HepG2 (cell line): ENCODE measurements around the gene ATP5PB. TPM values are rescaled to one million over a fixed set of nuclear protein-coding genes. Genes with fewer than 3 reads are reported as not detected.

Source experiments
- ATAC-seq: fragments of 200-7000 bp; cut with Tn5 transposase; 3 replicates; pipeline ENCODE4 v1.9.1; 2020; ENCODE audit warnings: mild to moderate bottlenecking, moderate library complexity
- BruUV-seq: library from RNA; stranded (reverse); fragments of 400-500 nt; replicated peaks from 2 replicates; lab custom pipeline; 2021; lab: Mats Ljungman, UMichigan
- CTCF ChIA-PET: fragments of 300-600 bp; formaldehyde crosslinking; extraction: SDS; loops from one replicate; lab custom pipeline; 2021; ENCODE audit warnings: low total read pairs, inconsistent platforms, low intra/inter-chr PET ratio; lab: Yijun Ruan, JAX
- POLR2A ChIA-PET: fragments of 350-600 bp; sonication (Branson Sonifier 250); formaldehyde crosslinking; loops from one replicate; lab custom pipeline; 2020; ENCODE audit warnings: antibody characterized with exemption, inconsistent platforms; lab: Yijun Ruan, JAX
- DNase-seq: peaks from one replicate; pipeline ENCODE4 v3.0.0-alpha.2; 2015; ENCODE audit warnings: low spot score
- FAIRE-seq: peaks from 3 replicates; lab custom pipeline; 2011; peaks lifted over from hg19 to GRCh38; lab: Jason Lieb, UNC
- H2AFZ ChIP-seq: one replicate; pipeline ENCODE4 v1.6.1; 2011; ENCODE audit warnings: low read length, inconsistent platforms
- H3K27ac ChIP-seq: fragments of 300-600 bp; 3 replicates; pipeline ENCODE4 v1.8.0; 2011; ENCODE audit warnings: mixed run types, mild to moderate bottlenecking, mixed read lengths, low read length, inconsistent platforms; ENCODE audit not compliant: insufficient read depth; ENCODE audit errors: extremely low read length
- H3K27me3 ChIP-seq, 2 experiments: fragments of 200-600 bp in 1 of 2; 2 replicates in 1 of 2; 3 replicates in 1 of 2; pipeline versions ENCODE4 v1.6.0 to v1.8.0; 2011; ENCODE audit warnings: low read length in 2 of 2, mild to moderate bottlenecking in 2 of 2, moderate library complexity in 2 of 2, inconsistent platforms in 1 of 2; ENCODE audit not compliant: insufficient read depth in 2 of 2, control insufficient read depth in 1 of 2
- H3K36me3 ChIP-seq, 2 experiments: fragments of 200-600 bp in 1 of 2; replicated peaks in 1 of 2; 2 replicates in 1 of 2; 3 replicates in 1 of 2; pipeline versions ENCODE4 v1.5.1 to v1.8.0; 2011; ENCODE audit warnings: low read length in 2 of 2, inconsistent platforms in 1 of 2; ENCODE audit not compliant: insufficient read depth in 2 of 2, control insufficient read depth in 1 of 2
- H3K4me1 ChIP-seq: 2 replicates; pipeline ENCODE4 v1.5.1; 2012; ENCODE audit warnings: low read length, inconsistent platforms; ENCODE audit not compliant: insufficient read depth
- H3K4me2 ChIP-seq: 2 replicates; pipeline ENCODE4 v1.6.0; 2011; ENCODE audit warnings: low read depth, low read length, inconsistent platforms
- H3K4me3 ChIP-seq, 3 experiments: fragments of 200-600 bp in 1 of 3; sonication (generic), shearing (Covaris generic) in 1 of 3; replicated peaks in 1 of 3; 2 replicates each; pipeline ENCODE4 v1.5.1; 2011 to 2016; ENCODE audit warnings: low read length in 3 of 3, inconsistent platforms in 2 of 3, low read depth in 2 of 3, mild to moderate bottlenecking in 2 of 3, control low read depth in 1 of 3, mixed read lengths in 1 of 3; ENCODE audit not compliant: insufficient read depth in 1 of 3
- H3K79me2 ChIP-seq: one replicate; pipeline ENCODE4 v1.6.1; 2011; ENCODE audit warnings: low read length, inconsistent platforms; ENCODE audit not compliant: insufficient read depth
- H3K9ac ChIP-seq: 2 replicates; pipeline ENCODE4 v1.6.0; 2011; ENCODE audit warnings: mild to moderate bottlenecking, low read depth, low read length, inconsistent platforms; ENCODE audit not compliant: insufficient read depth
- H3K9me3 ChIP-seq: 2 replicates; pipeline ENCODE4 v1.5.1; 2012; ENCODE audit warnings: mild to moderate bottlenecking, low read length
- H4K20me1 ChIP-seq: 2 replicates; pipeline ENCODE4 v1.6.0; 2011; ENCODE audit warnings: inconsistent platforms, mild to moderate bottlenecking, low read length, moderate library complexity; ENCODE audit not compliant: insufficient read depth
- CEBPB ChIP-seq: IDR thresholded peaks from 2 replicates; pipeline ENCODE4 v1.6.1; 2011; ENCODE audit warnings: low read depth, low read length, improper control_type of control experiment, borderline replicate concordance
- HMG20A ChIP-seq: IDR thresholded peaks from 2 replicates; pipeline ENCODE4 v1.6.1; 2016; ENCODE audit warnings: borderline replicate concordance
- MAFF ChIP-seq: IDR thresholded peaks from 2 replicates; pipeline ENCODE4 v1.6.1; 2011; ENCODE audit warnings: low read depth, low read length, improper control_type of control experiment
- MAFK ChIP-seq, 2 experiments: IDR thresholded peaks in 1 of 2; conservative IDR thresholded peaks in 1 of 2; 2 replicates each; pipeline ENCODE4 v1.6.1; 2011; ENCODE audit warnings: improper control_type of control experiment in 2 of 2, low read length in 2 of 2
- NFRKB ChIP-seq: fragments of 450-650 bp; IDR thresholded peaks from 2 replicates; pipeline ENCODE4 v1.6.1; 2017
- SALL2 ChIP-seq: sonication (generic); formaldehyde crosslinking; IDR thresholded peaks from 2 replicates; pipeline ENCODE4 v1.8.1; 2023; ENCODE audit warnings: mild to moderate bottlenecking, missing genetic modification reagents, inconsistent platforms
- TCF7L2 ChIP-seq: IDR thresholded peaks from 2 replicates; pipeline ENCODE4 v1.6.1; 2011; ENCODE audit warnings: mild to moderate bottlenecking, low read depth, low read length, moderate library complexity
- U2AF1 ChIP-seq: fragments of 200-400 bp; formaldehyde crosslinking; optimal IDR thresholded peaks from 2 replicates; pipeline ENCODE3; 2017; ENCODE audit warnings: mild to moderate bottlenecking, low read depth, low read length
- ZNF7 ChIP-seq: IDR thresholded peaks from 2 replicates; pipeline ENCODE4 v1.6.1; 2016; ENCODE audit warnings: missing biosample characterization, missing genetic modification reagents
- WGBS: methylation state at CpG from one replicate; pipeline ENCODE4 v1.1.6; 2017; ENCODE audit warnings: low lambda C conversion rate; 5-methylcytosine and 5-hydroxymethylcytosine counted together
- in situ Hi-C: cut with HindIII; loops from 2 replicates; pipeline ENCODE4 v1.10.0; 2017; ENCODE audit warnings: low pct_unique_long_range_greater_than_20kb; ENCODE audit not compliant: extremely low pct_ligation_motif_present
- intact Hi-C: fragments of 100-400 bp; cut with micrococcal nuclease; formaldehyde crosslinking; loops from one replicate; pipeline ENCODE4 v1.10.0; 2022; ENCODE audit not compliant: unreplicated experiment
- polyA plus RNA-seq, 8 experiments: library from polyadenylated mRNA; depleted of rRNA in 3 of 8; stranded (reverse) in 7 of 8; unstranded in 1 of 8; fragments of >200 nt; fragmentation: Illumina TruSeq in 4 of 8; extraction: Trizol in 4 of 8; gene quantifications; 2 replicates each; pipeline versions ENCODE4 v1.2.1 to v1.2.3, GENCODE V29; 2011 to 2016; ENCODE audit warnings: low read depth in 4 of 8, missing spikeins in 1 of 8, mixed read lengths in 1 of 8; ENCODE audit not compliant: insufficient read depth in 1 of 8
- total RNA-seq, 5 experiments: library from RNA; depleted of rRNA; stranded (reverse); fragments of >200 nt; fragmentation: Illumina TruSeq; extraction: Trizol; gene quantifications; 2 replicates each; pipeline ENCODE4 v1.2.3, GENCODE V29; 2016; ENCODE audit warnings: low read depth in 1 of 5

Gene ATP5PB
- total and polyA plus RNA-seq, 2 of the 13 experiments (the other 11 are each of a cell fraction or from before 2014, with no cell fraction given) = 297 to 541 TPM

DNA sequence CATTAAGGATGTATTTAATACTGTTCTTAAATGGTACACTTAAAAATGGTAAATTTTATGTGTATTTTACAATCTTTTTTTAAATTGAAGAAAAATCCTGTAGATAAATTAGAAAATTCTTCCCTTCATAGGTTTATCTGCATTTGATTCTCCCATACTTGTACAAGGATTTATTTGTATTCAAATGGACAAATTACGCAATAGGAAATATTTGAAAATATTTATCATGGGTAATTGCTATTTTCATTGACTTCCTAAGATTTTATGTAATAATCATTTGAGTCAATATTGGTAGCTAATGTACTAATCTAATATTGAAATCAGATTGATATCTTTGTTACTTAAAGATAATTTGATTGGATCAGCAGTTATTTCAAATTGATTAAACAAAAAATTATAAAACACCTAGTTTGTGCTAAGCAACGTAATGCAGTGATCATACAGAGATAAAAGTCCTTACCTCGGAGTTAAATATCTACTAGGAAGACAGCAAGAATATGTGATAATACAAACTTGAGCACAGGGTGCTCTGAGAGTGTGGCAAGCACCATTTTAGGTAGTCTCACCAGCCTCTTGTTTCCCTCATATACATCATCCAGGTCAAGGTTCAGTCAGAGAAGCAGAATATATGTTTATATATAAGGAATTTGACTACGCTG is 13.2 kb downstream of the ATP5PB start:
- Histone ChIP-seq H3K27me3 (no peaks in the 10 kb centered on the region), H3K79me2 (no peaks in the 10 kb centered on the region), H4K20me1 (no peaks in the 10 kb centered on the region), H3K4me2 (no peak overlapping the region), H3K9ac (no peak overlapping the region), H3K36me3 (peaks cover 4 to 32% of the 10 kb centered on the region in 2 experiments), H2AFZ (no peak overlapping the region), H3K9me3 (no peaks in the 10 kb centered on the region), H3K4me3 (no peak overlapping the region), H3K4me1 (peaks cover 20% of the 10 kb centered on the region), H3K27ac (peak overlapping the region; percentile 13)
- POLR2A ChIA-PET = interaction anchor here (0.9 kb wide), 1 partner anchor 14 kb away, joined by 5 read pairs; no protein-coding TSS in a partner anchor
- no TSS peak for BruUV-seq
- in situ Hi-C loops = no loop called here
- intact Hi-C loops = no loop called here
- CTCF ChIA-PET = no interaction called here
- ATAC-seq (no peak), FAIRE-seq (no peak), DNase-seq (no peak)
- TF ChIP-seq NFRKB (no peak), MAFK (conservative IDR thresholded peaks at IDR 0.05 in 1 of 2, IDR thresholded peaks at IDR 0.05 in 1 of 2; ENCODE audit: low read length in 2 of 2) (peak; percentile 30 to 75; a peak in 2 of 4 replicates), U2AF1 (no peak), HMG20A (CRISPR knock-in tag) (no peak), MAFF (peak; percentile 40; the same call in 1 of the 2 replicates), ZNF7 (no peak), SALL2 (CRISPR knock-in tag) (no peak), CEBPB (peak; percentile 70; the same call in 1 of the 2 replicates), TCF7L2 (no peak)
- TF ChIP-seq, all 625 proteins: peak for 3
- 86% methylated on average over 4 of the region's 4 CpGs for WGBS
